HG02884 (cell line): Measurements from ENCODE around the gene ADAM10.
"Not testable (repeated sequence)": the region's sequence is repeated elsewhere in the genome, so short reads cannot be mapped to it uniquely, and the experiment has no call there.

Experiments used
- ATAC-seq: cut with Tn5 transposase; IDR thresholded peaks from one replicate; pipeline ENCODE4 v1.9.1; 2021; ENCODE audit warnings: mild to moderate bottlenecking, moderate library complexity; ENCODE audit not compliant: unreplicated experiment

ADAM10 gene

DNA sequence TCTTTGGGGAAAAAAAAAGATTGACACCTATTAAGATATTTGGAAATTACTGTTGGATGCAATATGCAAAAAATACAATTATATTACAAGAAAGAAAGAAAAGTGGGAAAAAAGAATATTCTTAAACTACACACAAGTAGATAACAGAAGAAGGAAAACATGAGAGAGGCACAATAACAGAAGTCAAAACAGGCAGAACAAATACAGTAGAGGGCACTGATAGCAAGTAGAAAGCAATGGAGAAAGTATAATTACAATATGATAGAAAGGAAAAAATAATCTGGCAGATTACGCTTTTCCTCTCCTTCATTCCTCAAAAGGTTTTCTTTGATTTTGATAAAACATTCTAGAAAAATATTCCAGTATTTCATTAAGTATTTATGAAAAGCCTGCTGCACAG is 72.1 kb downstream of the ADAM10 start:
- no peak for ATAC-seq

DNA sequence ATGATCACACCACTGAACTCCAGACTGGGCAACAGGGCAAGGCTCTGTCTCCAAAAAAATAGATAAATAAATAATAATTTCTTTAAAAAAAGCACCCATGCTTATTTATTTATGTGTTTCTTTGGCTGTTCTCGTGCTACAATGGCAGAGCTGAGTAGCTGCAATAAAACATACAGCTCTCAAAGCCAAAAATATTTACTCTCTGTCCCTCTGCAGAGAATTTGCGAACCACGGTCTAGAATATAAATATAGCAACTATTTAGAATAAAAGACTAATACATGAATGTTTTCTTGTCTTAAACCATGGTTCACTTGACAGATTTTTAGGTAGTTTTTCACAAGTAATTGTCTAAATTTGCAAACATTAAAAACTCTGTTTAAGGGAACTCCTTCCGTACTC is 72.7 kb downstream of the ADAM10 start:
- no peak for ATAC-seq

DNA sequence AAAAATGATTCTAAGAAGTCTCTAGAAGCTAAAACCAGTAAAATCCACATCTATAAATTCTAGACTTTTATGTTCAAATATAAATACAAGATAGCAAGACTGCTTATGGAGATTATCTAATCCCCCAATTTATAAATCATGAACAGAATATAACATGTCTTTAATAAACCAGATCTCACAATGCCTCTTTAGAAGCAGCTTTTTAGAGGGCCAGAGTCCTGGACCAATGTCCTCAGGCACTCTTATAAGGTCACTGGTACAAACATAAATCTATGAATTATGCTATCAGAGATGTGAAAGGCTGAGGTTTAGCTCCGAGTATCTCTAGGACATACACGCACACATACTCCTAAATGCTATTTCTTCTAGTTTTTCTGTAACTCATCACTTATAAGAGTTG is 78.3 kb downstream of the ADAM10 start:
- ATAC-seq = no peak

DNA sequence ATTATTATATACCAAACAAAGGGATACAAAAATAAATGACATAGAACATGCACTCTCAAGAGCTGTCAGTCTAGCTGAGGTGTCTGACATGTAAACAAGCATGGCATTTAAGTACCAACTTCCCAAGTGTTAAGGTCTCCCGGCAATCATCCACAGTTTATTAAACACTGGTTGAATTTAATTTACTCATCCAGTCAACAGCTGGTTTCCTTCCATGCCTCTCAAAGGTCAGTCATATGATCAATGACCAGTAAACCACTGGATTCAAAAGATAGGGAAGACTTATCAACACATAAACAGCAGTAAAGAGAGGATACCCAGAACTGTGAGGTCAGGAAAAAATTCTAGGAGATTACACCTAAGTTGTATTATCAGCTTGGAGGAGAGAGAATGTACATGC is 80.4 kb downstream of the ADAM10 start:
- ATAC-seq = no peak

DNA sequence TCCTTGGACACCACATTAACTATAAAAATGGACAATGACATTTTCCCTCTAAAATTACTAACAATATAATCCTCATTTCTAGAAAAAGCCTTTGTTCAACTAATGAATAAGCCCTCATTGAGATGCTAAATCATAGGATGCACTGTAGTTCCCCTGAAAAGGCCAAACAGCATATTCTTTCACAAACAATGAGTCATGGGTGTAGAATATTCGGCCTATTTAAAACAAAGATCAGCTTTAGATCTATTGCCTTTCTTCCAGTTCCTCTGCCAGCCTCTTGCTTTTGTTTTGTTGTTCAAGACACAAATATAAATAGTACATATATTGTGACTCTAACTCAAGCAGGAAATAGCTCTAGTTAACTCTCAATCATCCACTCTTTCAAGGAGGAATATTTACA is 82.5 kb downstream of the ADAM10 start:
- no peak for ATAC-seq

DNA sequence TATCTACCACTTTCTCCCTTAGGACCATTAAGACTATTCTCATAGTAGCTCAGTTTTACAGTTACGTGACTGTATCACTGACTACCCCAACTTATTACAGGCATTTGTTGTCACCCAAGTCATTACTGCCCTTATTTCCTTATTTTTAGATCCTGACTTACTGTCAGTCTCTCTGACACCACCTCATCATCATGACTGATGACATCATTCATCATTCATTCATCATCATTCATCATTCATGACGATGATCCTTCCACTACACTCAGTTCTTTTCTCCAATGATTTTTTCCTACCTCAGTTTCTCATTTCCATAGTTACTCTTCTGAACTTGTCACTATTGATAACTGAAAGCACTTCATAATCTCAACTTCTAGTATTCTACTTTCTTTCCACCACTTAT is 83.8 kb downstream of the ADAM10 start:
- ATAC-seq = no peak

DNA sequence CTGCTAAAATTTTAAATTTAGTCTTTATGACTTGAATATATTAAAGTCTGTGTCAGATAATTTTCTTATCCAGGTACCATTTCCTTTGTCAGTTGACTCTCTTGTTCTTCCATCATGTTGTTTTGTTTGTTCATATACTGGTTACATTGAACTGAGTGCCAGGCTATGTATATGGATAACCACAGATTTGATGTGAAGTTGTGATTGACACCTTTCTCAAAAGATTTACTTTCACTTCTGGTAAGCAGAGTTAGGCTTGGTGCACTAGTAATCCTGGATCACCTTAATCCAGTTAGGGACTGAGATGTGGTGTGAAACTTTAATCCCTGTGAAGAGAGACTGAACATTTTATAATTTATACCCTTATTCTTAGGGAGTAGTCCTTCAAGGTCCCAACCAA is 99.4 kb downstream of the ADAM10 start:
- ATAC-seq = no peak

DNA sequence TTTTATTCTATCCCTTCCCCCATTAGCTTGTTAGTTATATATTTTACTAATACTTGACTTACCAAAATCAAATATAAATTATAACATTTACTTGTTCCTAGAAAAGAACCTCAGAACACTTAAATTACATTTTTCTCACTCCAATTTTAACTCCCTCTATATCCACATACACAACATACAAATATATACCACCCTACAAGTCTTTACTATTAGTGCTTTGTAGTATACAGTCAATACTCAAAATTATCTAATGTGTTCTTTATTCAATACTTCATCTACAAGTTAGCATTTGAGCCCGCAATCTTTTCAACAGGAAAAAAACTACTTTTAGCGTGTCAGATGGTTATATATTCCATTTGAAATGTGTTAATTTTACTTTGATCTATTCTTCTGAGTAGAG is 100.3 kb downstream of the ADAM10 start:
- no peak for ATAC-seq

DNA sequence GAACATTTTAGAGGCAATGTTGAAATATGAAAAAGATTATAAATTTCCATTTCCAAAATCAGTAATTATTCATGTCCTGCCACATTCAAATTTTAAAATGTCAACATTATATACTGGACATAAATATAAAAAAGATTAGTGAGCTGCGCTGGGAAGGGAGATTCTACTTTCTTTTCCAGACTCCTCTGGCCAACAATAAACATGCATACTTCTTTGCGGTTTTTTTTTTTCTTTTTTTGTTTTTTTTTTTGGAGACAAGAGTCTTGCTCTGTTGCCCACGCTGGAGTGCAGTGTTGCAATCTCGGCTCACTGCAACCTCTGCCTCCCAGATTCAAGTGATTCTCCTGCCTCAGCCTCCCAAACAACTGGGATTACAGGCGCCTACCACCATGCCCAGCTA is 105.5 kb downstream of the ADAM10 start:
- ATAC-seq = no peak

DNA sequence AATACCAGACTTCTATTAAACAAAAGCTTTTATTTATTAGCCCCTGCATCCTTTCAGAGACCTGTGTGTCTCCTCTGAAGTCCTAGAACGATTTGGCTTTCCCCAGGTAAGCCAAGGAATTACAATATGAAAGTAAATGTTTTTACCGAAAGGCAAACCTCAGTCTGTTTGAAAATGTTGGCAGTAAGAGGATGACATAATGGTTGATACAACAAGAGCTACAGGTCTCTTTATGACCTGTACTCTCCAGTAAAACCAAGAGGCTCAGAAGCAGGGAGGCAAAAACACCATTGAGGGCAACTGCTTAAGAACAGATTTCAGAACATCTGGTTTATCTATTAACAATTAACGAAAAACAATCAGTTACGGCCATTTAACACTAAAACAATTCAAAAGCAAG is 107.8 kb downstream of the ADAM10 start:
- no peak for ATAC-seq

DNA sequence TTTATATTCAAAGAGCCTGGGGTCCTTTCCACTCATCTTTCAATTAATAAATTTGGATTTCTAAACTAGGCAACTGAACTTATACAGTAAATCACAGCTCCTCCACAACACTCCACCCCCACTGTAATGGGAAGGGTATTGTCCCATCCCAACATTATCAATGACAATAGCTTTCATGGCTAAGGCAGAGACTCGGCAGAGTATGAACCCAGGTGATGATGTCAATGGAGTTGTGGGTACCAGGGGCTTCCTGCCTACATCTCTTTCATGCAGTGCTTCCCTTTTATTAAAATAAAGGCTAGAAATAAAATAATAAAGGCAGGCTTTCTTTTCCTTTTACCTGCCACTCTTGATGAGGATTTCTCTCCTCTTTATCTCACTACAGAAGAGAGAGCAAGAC is 109.5 kb downstream of the ADAM10 start:
- ATAC-seq = no peak

DNA sequence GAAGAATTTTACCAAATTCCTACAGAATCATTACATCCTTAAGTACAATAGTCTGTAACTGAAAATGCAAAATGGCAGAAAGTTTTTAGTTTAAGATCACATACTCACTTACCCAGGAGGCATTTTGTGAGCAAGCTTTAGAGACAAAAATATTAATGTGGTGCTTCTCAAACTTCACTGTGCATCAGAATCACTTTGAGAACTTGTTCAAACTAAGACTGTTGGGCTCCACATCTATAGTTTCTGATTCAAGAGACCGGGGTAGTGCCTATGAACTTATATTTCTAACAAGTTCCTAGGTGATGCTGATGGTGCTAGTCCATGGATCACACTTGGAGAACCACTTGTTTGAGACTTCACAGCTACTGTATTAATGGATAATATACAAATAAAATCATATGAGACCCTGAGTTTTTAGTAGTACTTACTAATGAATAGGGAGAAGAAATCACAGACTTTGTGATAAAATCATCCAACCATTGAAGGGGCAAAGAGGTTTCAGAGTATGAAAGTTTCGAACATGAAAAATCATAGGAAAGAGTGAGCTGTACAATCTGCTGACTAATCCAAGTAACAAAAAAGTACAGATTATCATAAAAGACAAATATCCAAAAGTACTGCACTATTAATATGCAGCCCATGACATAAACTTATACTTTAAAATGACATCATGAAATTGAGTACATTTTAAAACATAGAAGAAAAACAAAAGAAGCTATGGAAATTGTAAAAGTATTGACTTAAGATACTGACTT is 110.3 kb downstream of the ADAM10 start:
- ATAC-seq = no peak

DNA sequence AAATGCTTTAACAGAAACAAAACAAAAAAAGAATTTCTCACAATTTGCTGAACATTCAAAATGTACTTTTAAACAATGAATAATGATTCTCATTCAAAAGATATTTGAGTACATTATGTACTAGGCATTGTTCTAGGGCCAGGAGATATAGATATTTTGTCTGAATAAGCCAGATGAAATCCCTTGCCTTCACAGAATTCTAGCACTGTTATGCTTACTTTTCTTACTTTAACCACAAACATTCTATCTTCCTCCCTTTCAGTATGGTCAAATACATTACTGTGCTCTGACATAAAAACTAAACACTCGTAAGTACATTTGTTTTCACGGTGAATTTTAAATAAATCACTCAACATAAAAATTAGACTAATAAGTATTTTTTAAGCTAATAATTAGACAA is 116.7 kb downstream of the ADAM10 start:
- ATAC-seq = no peak

DNA sequence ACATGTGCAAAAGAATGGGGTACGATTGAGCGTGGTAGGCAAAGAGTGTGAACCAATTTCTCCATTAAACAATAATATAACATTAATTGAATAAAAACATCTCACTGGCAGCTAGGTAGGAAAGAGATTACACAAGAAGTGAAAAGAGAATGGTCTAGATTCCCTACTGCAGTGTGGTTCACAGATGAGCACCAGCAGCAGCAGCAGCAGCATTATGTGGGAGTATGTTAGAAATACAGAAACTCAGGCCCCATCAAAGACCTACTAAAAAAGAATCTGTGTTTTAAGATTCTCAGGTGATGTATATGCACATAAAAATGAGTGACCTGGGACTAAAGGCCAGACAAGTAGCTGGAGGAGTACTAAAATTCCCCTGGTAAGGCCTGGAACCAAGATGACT is 118.2 kb downstream of the ADAM10 start:
- ATAC-seq = no peak

DNA sequence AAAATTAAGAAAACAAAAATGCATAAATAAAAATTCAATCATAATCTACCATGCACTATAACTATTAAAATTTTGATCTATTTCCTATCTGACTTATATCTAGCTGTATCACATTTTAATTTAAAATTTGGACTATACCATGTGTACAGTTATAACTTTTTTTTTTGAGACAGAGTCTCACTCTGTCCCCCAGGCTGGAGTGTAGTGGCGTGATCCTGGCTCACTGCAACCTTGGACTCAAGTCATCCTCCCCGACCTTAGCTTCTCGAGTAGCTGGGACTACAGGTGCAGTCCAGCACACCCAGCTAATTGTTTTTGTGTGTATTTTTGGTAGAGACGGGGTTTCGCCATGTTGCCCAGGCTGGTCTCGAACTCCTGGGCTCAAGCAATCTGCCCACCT is 119.9 kb downstream of the ADAM10 start:
- ATAC-seq = no peak

DNA sequence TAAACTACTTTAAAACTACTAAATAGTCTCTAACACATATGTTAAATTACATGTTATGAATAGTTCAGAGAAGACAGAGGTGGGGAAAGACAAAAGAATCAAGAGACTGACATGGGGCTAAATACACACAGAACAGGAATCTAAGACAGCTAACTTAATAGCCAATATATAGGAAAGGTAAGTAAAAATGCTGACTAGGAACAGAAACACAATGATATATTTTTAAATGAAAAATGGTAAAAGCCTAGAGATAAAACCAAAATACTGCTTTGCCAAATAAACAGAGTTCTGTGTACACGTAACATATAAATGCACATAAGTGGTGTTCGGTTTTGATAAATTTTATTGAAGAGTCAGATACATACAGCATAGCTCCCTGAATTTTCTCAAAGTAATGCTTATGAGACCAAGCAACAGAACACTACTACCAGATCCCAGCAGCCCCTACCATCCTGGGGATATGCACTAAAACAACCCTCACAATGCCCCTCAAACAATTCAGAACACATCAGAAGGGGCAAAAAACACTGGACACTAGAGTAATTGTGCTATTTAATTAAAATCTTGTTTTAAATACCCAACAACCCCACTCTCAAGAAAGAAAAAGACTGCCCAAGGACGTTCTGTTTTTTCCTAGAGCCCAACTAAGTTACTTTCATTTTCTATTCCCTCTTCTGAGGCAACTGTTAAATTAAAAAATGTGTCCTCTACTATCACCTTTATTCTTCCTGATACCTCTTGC is 121.1 kb downstream of the ADAM10 start:
- ATAC-seq = no peak

DNA sequence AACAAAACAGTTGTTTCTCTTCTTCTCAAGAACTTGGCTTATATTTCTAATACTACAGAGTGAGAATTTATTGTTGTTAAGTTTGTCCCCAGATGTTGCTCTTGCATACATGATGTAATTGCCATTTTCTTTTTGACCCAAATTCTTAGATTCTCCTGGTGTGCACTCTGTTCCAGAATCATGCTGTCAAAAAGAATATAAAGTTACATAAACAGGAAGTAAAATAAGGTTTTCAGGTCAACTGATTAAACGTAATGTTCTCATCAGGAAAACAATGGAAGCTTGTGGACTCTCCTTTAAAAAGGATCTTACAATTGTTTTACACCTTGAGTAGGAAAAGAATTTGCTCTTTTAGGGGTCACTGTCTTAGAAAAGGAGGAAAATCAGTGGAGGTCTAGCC is 121.8 kb downstream of the ADAM10 start:
- no peak for ATAC-seq

DNA sequence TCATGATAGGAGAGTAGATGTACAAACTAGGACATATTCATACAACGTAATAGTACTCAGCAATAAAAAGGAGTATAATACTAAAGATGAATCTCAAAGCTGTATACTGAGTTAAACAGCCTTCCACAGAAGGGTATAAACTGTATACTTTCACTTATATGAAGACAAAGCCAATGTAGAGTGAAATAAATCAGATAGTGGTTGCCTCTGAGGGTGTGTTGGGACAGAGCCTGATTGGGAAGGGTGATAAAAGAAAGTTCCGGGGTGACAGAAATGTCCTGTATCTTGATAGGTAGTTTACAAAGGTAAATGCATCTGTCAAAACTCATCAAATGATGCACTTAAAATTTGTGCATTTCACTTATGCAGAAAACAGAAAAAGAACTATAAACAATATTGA is 122.5 kb downstream of the ADAM10 start:
- ATAC-seq = no peak

DNA sequence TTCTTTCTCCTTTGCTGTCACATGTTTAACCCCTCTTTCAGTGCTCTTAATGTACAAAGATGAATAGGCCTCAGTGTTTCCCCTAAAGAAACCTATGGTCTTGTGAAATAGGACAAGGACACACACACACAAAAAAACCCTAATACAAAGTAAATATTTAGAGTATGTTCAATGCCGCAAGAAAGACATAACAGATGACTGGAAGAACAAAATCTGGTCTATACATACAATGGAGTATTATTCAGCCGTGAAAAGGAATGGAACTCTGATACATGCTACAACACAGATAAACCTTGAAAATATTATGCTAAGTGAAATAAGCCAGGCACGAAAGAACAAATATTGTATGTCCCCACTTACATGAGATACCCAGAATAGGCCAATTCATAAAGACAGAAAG is 123.1 kb downstream of the ADAM10 start:
- ATAC-seq = no peak

DNA sequence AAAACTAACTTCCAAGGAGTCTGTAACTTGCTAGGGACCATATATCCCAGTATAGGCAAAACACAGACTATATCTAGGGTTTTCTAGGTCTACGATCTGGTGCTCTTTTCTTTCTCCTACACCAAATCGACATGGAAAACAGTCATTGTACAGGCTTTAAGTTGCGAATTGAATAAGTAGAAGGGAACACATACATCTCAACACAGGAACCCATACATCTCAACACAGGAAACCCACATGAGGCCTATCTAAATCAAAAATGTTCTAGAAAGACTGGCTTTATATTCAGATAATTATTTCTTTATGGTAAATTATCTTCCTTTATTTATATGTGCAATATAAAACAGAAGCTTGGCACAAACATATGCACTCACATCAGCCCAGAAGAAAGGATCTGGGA is 126.6 kb downstream of the ADAM10 start:
- no peak for ATAC-seq

DNA sequence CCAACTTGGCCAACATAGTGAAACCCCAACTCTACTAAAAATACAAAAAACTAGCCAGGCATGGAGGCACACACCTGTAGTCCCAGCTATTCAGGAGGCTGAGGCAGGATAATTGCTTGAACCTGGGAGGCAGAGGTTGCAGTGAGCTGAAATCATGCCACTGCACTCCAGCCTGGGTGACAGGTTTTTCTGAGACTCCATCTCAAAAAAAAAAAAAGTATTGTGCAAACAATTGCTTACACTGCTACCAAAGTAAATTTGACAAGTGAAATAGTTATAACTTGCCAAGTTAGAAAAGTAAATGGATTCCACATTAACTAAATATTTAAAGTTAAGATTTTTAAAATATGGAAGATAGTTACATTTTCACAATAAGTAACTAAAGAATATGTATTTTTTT is 129.2 kb downstream of the ADAM10 start:
- ATAC-seq = not testable (repeated sequence)

DNA sequence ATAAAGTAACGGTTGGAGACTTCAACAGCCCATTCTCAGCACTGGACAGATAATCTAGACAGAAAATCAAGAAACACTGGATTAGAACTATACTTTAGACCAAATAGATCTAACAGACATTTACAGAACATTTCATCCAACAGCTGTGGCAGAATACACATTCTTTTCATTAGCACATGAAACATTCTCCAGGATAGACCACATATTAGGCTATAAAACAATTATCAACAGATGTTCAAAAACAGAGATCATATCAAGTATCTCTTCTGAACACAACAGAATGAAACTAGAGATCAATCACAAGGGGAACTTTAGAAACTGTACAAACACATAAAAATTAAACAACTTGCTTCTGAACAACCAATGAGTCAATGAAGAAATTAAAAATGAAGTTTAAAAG is 133.3 kb downstream of the ADAM10 start:
- ATAC-seq = no peak
